SKM-1 treated with dmso at 0.1 percent for 144 hours (cell line): ENCODE measurements around the gene CCT6A.
"Not testable (repeated sequence)": the region's sequence is repeated elsewhere in the genome, so short reads cannot be mapped to it uniquely, and the experiment has no call there.

Source experiments
- DNase-seq: peaks from one replicate; lab custom pipeline; 2025; ENCODE audit not compliant: unreplicated experiment; lab: John Stamatoyannopoulos, UW

Gene CCT6A

GRCh38 chr7:56051339-56052191 lies at the start of gene CCT6A, which contains the start of gene PSPH:
CCT6A (plus strand) TSS chr7:56051765; CDS start chr7:56051849, 84 bp downstream.
PSPH (minus strand) TSS chr7:56051444; CDS start chr7:56021212, 30,232 bp downstream.
- peak; percentile 93 for DNase-seq

- DNase-seq: no peak
These were observed 47.8 kb upstream of the CCT6A start for GRCh38 chr7:56003749-56004148.

GRCh38 chr7:56007167-56007652 lies 44.4 kb upstream of the CCT6A start:
- no peak for DNase-seq

- no peak for DNase-seq
These were observed 43.7 kb upstream of the CCT6A start for GRCh38 chr7:56007891-56008290.

GRCh38 chr7:56009695-56010094 lies 41.9 kb upstream of the CCT6A start:
- DNase-seq: no peak

GRCh38 chr7:56017015-56017414 lies 34.5 kb upstream of the CCT6A start:
- DNase-seq: not testable (repeated sequence)

- no peak for DNase-seq
These were observed 32.1 kb upstream of the CCT6A start for GRCh38 chr7:56019501-56019900.

GRCh38 chr7:56023500-56023899 lies 28.1 kb upstream of the CCT6A start:
- no peak for DNase-seq

GRCh38 chr7:56026538-56026937 lies 25.0 kb upstream of the CCT6A start:
- no peak for DNase-seq

- no peak for DNase-seq
These were observed 22.5 kb upstream of the CCT6A start for GRCh38 chr7:56028942-56029630.

- no peak for DNase-seq
These were observed 21.2 kb upstream of the CCT6A start for GRCh38 chr7:56030340-56030739.

- not testable (repeated sequence) for DNase-seq
These were observed 20.0 kb upstream of the CCT6A start for GRCh38 chr7:56031556-56031955.

GRCh38 chr7:56032578-56032977 lies 19.0 kb upstream of the CCT6A start:
- DNase-seq: not testable (repeated sequence)

GRCh38 chr7:56033671-56034432 lies 17.7 kb upstream of the CCT6A start:
- peak; percentile 71 for DNase-seq

GRCh38 chr7:56040730-56041129 lies 10.8 kb upstream of the CCT6A start:
- DNase-seq: no peak

- DNase-seq: not testable (repeated sequence)
These were observed 5.8 kb upstream of the CCT6A start for GRCh38 chr7:56045758-56046157.

GRCh38 chr7:56046721-56047445 lies 4.7 kb upstream of the CCT6A start:
- DNase-seq: no peak

- not testable (repeated sequence) for DNase-seq
These were observed 4.0 kb upstream of the CCT6A start for GRCh38 chr7:56047446-56048116.

- no peak for DNase-seq
These were observed 3.3 kb upstream of the CCT6A start for GRCh38 chr7:56048245-56048644.

GRCh38 chr7:56048763-56049162 lies 2.8 kb upstream of the CCT6A start:
- not testable (repeated sequence) for DNase-seq
